GM12874 (cell line): ENCODE data around the gene FXYD1.

Experiments
- CTCF ChIP-seq: IDR thresholded peaks from 2 replicates; pipeline ENCODE4 v1.5.1; 2011; ENCODE audit warnings: low read depth, mild to moderate bottlenecking, control low read depth, low read length, moderate library complexity; ENCODE audit not compliant: insufficient read depth

Gene FXYD1

GRCh38 chr19:35167251-35168119 is 28.9 kb downstream of the FXYD1 start:
- no peak for TF ChIP-seq CTCF

- TF ChIP-seq CTCF, result no peak
These were observed 29.6 kb downstream of the FXYD1 start for GRCh38 chr19:35168196-35168595.

GRCh38 chr19:35169221-35169995 is 30.8 kb downstream of the FXYD1 start:
- TF ChIP-seq CTCF, result no peak

- TF ChIP-seq CTCF, result no peak
These were observed 31.9 kb downstream of the FXYD1 start for GRCh38 chr19:35170359-35171061.

- no peak for TF ChIP-seq CTCF
These were observed 33.1 kb downstream of the FXYD1 start for GRCh38 chr19:35171730-35172129.

- TF ChIP-seq CTCF, result no peak
These were observed 35.6 kb downstream of the FXYD1 start for GRCh38 chr19:35174226-35174625.

GRCh38 chr19:35176181-35176570 is 37.6 kb downstream of the FXYD1 start:
- no peak for TF ChIP-seq CTCF
